Stimulated activated CD8-positive, alpha-beta memory T cell treated with anti-CD3 and anti-CD28 coated beads, Interleukin-7, amount 100 ng/mL, for 1 hour (primary cell): ENCODE data around the gene INPP4B.

Experiments
- DNase-seq, 2 donors: peaks; one replicate each; pipeline ENCODE4 v3.0.0-alpha.2; 2020; ENCODE audit warnings: low read depth in 2 of 2

Gene INPP4B

DNA sequence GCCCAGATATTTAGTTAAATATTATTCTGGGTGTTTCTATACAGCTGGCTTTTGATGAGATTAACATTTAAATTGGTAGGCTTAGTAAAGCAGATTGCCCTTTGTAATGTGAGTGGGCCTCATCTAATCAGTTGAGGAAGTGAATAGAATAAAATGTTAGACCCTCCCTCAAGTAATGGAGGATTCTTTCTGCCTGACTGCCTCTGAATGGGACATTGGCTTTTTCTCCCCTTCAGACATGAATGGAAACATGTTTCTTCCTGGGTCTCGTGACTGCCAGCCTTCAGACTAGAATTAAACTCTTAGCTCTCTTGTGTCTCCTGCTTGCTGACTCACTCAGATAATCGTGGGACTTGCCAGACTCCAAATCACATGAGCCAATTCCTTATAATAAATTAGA lies 266.7 kb downstream of the INPP4B start:
- DNase-seq: no peak

DNA sequence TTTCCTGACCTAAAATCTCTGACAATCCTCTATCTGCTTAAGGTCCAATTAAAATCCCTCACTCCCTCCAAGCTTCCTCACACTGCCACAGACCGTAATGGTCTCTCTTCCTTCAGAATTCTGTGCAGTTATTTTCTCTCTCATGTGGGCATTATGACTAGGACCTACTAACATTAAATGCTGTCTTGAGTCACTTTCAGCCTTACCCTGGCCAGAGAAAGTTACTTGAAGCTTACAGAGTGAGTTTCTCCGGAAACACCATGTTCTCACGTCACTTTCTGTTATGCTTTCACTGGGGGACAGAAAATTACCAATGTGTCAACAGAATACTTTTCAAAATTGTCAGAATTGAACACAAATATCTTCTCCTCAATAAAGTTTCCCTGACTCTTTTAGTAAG lies 271.8 kb downstream of the INPP4B start:
- DNase-seq: no peak

DNA sequence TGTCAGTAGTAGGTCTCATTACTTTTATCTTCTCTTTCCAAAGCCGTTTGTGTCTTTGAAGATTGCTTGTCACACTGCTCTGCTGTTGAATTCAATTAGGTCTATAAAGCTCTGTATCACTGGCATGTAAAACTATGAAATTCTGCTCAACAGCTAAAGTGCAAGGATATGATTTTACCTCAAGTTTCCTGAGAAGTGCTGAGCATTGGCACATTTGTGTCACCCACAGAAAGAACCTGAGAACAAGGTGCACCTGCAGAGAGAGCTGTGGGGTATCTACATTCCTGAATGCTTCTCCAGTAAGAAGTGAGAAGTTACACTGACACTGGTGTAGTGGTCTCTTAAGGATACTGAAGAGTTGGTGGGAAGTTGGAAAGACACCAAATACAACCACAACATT lies 274.0 kb downstream of the INPP4B start:
- DNase-seq: no peak

DNA sequence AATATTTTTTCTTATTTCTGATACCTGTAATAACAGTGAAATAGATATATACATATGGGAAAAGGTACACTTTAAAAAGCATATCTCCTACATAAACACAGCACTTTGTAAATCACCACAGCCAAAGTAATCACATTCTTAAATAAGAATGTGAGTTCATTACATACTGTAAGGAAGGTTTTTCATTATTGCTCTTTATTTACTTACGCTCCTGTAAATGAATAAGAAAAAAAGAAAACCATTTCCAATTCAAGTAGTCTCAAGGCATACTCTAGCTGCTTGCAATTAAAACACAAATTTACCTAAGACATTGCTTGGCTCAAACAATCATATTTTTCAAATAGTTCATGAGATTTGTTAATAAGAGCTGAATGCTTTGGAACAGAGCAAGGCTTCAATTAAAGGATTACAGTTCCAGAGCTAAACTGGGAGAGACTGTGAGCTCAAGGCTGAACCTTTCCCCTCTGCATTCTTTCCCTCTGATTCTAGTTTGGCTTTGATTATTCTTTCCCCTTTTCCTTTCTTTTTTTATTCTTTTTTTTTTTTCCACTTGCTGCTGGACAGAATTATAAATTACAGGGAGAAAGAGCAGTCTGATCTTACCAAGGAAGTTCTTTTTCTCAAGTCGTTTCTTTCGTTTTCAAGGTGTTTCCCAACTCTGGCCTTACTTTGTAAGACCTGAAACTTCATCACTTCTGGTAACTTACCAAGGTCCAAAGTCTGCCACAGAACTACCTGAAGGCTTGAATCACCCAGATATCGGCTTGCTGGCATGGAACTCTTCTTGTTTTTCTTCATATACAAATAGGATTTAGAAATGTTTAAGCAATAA lies 278.3 kb downstream of the INPP4B start:
- DNase-seq: no peak

- DNase-seq: peak in 1 of 2 donors; percentile 11
Observed at GRCh38 chr4:142567199-142567598, 278.9 kb downstream of the INPP4B start.

DNA sequence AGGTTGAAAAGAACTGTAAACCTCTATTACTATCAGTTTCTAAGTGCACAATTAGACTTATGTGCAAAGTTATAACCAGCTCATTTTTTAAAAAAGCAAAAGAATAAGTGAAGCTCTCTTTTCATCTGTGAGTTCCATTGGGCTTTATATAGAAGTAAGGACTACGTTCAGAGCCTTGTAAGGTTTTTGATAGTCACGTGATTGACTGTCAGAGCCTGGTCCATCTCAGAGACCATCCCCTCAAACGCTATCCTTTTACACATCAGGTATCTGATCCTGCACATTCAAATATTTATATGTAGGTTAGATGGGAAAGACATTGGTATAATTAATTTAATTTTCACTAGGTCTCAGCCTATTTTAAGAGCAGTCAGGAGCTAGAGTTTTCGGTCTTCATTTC lies 279.3 kb downstream of the INPP4B start:
- DNase-seq: no peak

DNA sequence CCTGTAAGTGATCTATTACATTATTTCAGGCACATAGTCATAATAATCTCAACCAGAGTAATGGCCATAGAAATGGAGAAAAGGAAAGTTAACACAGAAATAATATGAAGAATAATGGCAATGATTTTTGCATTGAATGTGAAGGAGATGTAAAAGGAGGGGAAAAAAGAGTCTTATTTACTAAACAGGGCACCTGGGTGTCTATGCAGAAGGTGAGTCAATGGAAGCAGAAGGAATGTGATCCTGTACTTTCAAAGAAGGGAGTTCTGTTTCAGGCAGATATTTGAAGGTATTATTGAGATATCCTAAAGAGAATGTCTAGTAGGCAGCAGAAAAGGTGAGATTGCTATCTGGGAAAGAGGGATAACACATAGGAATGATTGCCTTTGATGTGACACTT lies 279.9 kb downstream of the INPP4B start:
- DNase-seq: no peak

GRCh38 chr4:142565771-142566170 lies 280.3 kb downstream of the INPP4B start:
- DNase-seq: no peak

- no peak for DNase-seq
Observed at GRCh38 chr4:142563682-142564291, 282.3 kb downstream of the INPP4B start.

- no peak for DNase-seq
Observed at GRCh38 chr4:142559986-142560385, 286.1 kb downstream of the INPP4B start.

- DNase-seq: no peak
Observed at GRCh38 chr4:142558851-142559250, 287.2 kb downstream of the INPP4B start.

DNA sequence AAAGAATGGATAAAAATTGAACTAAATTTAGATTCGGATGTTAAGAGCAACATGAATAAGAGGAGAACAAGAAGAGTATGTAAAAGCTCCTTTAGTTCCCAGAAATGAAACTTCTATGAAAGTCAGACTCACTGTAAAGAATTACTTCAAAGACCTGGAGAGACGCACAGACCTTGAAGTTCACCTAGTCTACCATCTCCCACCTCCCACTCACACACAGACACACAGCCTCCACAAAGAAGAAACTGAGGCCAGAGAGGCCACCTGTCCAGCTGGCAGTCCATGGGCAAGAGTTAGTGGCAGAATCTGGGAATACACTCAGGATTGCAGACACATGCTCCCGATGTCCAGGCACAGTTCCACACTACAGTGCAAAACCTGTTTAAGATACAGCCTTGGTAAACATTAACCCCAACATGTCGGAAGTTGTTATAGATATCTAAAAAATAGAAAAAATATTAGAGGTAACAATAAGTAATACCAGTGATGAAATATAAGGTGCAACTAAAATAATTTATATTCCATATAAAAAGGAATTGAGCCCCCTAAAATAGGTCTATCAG lies 288.8 kb downstream of the INPP4B start:
- DNase-seq: no peak

- DNase-seq: no peak
Observed at GRCh38 chr4:142556570-142557238, 289.4 kb downstream of the INPP4B start.

GRCh38 chr4:142556048-142556447 lies 290.1 kb downstream of the INPP4B start:
- DNase-seq: no peak

DNA sequence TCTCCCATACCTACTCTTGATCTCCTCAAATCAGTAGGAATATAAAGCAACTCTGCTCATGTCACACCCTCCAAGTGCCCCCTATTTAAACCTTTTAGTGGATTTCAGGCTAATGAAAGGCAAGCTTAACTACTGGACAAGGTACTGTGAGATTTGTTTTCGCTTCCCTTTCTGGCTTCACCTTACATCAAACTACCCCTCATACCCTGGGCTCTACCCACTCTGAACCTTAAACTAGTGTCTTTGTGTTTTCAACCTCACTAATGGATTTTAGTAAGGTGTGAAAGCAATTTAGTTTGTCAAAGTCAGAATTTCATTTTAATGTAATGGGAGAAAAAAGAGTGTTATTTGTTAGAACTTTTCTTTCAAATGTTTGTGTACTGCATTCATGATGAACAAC lies 291.7 kb downstream of the INPP4B start:
- no peak for DNase-seq

DNA sequence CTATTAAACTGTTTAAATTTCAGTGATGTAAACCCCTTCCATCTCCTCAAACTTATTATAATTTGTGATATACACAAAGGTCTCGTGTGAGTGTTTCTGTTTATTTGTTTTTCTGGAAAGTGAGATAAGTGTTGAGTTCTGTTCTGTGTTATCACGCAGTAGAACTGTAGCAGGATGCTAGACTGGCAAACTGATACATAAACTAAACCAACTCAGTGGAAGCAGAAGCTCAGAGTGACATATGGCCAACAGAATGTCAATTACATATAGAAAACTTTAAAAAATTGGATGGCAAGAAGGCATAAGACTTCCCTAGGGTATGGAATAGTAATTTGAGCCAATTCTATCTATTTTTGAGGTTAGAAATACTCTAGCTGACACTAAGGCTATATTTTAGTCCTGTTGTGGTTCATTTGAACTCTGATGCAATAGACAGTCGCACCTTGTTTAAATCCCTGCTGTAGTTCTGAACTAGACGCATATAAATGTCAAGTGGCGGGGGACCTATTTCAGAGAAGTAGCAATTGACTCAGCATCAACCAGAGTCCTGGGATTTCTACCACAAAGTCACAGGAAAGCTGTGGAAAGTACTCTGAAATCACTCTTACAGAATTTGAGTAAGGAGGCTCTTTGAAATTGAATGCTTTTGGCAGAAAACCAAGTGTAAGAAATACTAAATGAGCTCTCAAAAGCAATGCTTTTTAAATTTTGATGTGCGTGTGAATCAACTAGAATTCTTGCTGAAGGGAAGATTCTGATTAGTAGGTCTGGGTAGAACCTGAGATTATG lies 294.4 kb downstream of the INPP4B start:
- no peak for DNase-seq

GRCh38 chr4:142550965-142551364 lies 295.1 kb downstream of the INPP4B start:
- DNase-seq: no peak

GRCh38 chr4:142549726-142550463 lies 296.2 kb downstream of the INPP4B start:
- no peak for DNase-seq

DNA sequence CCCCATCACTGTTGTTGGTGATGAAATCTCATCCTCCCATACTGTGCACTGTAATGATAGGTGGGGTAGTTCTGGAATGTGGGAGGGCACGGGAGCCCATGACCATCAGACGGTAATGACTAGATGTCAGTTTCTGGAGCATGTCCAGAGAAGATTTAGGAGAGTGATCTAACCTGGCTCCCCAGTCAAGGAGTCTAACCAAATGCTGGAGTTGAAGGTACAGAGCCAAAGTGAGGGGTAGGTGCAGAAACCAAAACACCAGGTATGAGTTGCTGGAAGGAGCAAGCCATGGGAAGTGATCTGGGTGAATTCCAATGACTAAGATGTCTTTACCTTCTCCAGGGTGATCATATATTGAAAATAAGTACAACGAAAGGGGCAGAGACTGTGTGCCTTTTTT lies 296.9 kb downstream of the INPP4B start:
- no peak for DNase-seq

DNA sequence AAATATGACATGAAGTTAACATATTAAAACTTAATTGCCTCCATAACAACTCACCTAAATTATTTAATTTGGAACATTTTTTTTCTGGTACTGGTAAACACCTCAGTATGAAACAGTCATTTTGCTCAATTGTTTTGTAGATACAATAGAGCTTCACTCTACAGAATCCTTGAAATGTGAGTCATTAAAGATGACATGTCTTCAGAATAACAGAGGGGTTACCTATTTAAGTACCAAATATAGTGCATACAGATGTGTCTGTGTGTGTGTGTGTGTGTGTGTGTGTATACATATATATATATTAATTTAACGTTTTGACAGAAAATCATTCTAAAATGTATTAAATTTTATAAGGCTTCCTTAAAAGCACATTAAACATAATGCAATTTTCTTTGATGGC lies 297.6 kb downstream of the INPP4B start:
- no peak for DNase-seq

GRCh38 chr4:142547974-142548373 lies 298.1 kb downstream of the INPP4B start:
- no peak for DNase-seq
